GM21360 (cell line): ENCODE results near the gene DLL4.

Source experiments
- ATAC-seq: cut with Tn5 transposase; IDR thresholded peaks from one replicate; pipeline ENCODE4 v1.9.1; 2021; ENCODE audit warnings: mild to moderate bottlenecking, moderate library complexity; ENCODE audit not compliant: unreplicated experiment

Gene DLL4

DNA sequence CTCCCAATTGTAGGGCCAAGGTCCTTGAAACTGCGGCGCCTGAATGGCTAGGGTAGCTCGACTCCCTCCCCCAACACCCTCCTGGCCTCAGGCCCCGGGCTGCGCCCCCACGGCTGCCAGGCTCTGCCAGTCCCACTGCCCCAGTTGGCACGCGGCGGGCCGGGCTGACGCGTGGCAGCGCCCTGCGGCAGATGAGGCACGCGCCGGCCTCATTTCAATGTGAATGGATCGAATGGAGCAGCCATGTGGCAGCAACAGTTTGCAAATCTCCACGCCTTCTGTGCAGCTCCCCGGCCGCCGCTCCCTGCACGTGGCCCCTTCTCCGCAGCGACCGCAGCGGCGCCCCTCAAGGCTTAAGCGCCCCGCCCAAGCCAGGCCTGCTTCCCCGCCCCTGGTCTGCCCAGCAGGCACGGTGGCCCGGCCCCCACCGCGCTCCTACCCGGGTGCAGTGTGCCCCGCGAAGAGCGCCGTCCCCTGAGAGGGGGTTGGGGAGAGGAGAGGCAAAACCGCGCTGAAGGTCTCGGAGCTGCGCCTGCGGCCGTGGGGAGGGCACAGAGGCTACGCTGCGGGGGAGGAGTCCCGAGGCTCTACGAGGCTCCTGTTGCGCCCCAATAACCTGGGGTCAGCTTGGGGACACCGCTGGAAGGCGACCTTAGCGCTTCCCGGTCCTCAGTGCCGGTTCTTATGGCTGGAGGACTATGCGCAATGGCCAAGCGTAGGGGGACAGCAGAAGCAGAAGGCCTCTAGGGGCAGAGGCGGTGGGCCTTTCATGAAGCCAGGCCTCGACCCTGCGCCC, 3.1 kb upstream of the DLL4 start:
- ATAC-seq, result no peak

GRCh38 chr15:40926659-40927494, 2.3 kb upstream of the DLL4 start:
- no peak for ATAC-seq

GRCh38 chr15:40927495-40927872, 1.7 kb upstream of the DLL4 start:
- no peak for ATAC-seq

DNA sequence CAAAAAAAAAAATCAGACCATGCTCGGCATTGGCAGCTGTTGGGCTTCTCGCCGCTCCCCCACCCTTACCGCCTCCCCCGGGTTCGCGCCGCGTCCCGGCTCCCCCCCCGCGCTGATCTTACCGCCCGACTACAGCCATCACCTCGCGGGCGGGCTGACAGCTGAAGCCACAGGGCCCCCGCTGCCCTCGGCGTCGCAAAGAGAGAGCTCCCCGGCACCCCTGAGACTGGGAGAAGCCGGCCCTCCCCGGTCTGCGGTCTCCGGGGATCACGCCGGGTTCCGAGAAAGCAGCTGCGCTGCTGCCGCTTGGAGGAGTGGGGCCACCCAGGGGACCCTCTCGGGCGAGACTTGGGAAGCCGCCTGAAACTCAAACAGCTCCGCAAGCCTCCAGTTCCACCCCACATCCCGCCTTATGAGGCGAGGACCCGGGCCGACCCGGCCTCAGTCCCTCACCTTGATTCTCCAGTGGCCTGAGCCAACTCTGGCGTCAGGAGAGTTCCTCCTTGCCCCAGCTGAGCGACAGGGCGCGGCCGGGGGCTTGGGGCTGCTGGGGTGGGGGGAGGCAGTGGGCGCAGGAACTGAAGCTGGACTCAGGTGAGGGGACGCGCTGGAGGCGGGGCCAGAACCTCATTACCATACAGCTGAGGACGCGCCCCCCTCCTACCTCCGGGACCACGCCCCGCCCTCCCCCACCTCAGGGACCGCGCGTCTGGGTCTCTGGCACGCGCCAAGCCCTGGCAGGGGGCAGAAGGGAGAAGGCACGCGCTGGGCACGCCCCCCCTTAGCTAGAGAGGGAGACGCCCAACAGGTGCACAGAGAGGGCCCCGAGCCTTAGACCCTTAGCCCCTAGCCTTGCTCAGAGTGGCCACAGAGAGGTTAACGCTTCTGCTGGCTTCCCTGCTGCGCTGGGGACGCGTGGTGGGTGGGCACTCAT, 1.0 kb upstream of the DLL4 start:
- no peak for ATAC-seq

GRCh38 chr15:40929660-40930429, 705 bp downstream of the DLL4 start:
- ATAC-seq, result no peak

GRCh38 chr15:40930430-40931299, 1.5 kb downstream of the DLL4 start:
- ATAC-seq, result no peak

DNA sequence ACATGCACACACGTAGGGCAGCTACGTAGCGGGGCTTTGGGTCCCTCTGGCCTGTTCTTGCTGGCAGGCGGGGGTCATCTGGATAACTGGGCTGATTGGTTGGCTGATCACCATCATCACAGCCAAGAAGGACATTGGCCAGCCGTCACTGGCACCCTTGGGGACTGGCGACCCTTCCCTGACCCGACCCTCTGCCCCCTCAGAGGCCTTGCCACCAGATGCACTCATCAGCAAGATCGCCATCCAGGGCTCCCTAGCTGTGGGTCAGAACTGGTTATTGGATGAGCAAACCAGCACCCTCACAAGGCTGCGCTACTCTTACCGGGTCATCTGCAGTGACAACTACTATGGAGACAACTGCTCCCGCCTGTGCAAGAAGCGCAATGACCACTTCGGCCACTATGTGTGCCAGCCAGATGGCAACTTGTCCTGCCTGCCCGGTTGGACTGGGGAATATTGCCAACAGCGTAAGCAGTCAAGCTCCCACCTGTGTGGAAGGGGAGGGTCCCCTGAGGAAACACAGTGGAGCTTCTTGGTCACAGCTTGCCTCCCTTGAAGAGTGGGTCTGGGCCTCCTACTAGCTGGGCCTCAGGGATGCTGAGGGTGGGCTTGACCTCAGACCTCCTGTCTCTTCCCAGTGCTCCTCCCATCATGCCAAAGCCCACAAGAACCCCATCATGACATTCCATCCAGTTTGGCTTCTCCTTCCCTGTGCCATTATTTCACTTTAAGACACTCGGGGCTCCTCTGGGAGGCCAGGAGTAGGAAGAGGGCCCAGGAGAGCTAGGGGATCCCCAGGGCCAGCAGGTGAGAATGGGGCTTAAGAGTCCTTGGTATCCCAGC, 2.4 kb downstream of the DLL4 start:
- ATAC-seq, result no peak

DNA sequence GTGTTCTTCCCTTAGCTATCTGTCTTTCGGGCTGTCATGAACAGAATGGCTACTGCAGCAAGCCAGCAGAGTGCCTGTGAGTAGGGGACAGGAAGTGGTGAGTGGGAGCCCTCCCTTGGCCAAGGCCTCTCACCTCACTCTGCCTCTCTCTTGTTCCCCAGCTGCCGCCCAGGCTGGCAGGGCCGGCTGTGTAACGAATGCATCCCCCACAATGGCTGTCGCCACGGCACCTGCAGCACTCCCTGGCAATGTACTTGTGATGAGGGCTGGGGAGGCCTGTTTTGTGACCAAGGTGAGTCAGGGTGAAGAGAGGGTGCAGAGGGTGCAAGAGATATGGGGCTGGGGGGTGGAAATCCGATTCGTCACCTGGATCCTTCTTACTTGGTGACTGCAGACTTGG, 3.0 kb downstream of the DLL4 start:
- ATAC-seq, result no peak

- ATAC-seq, result no peak
These were observed 3.7 kb downstream of the DLL4 start for GRCh38 chr15:40932649-40933516.

DNA sequence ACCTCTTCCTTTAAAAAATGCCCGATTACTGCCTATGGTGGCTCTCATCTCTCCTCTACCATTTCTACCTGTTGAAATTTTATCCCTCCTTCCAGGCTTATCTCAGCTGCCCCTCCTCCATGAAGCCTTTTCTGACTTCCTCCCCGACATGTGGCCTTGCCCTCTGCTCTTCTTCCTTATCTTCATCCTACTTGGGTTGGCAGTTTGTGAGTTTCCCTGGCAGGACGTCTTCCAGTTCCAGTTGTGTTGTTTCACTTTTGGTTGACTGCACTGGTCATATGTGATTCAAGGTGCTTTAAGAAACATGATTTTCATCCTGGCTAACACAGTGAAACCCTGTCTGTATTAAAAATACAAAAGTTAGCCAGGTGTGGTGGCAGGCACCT, 4.4 kb downstream of the DLL4 start:
- ATAC-seq, result no peak

DNA sequence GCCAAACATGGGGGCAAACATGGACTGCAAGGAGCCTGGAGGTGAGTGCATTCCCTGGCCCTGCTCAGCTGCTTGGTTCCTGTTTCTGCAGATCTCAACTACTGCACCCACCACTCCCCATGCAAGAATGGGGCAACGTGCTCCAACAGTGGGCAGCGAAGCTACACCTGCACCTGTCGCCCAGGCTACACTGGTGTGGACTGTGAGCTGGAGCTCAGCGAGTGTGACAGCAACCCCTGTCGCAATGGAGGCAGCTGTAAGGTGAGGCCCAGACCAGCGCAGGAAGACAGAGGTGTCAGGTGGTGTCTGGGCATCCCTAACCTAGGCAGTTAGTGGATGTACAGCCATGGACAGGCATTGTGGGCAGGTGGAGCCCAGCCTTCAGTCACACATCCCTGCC, 5.3 kb downstream of the DLL4 start:
- ATAC-seq, result no peak

GRCh38 chr15:40936234-40936708, 7.1 kb downstream of the DLL4 start:
- ATAC-seq, result no peak

DNA sequence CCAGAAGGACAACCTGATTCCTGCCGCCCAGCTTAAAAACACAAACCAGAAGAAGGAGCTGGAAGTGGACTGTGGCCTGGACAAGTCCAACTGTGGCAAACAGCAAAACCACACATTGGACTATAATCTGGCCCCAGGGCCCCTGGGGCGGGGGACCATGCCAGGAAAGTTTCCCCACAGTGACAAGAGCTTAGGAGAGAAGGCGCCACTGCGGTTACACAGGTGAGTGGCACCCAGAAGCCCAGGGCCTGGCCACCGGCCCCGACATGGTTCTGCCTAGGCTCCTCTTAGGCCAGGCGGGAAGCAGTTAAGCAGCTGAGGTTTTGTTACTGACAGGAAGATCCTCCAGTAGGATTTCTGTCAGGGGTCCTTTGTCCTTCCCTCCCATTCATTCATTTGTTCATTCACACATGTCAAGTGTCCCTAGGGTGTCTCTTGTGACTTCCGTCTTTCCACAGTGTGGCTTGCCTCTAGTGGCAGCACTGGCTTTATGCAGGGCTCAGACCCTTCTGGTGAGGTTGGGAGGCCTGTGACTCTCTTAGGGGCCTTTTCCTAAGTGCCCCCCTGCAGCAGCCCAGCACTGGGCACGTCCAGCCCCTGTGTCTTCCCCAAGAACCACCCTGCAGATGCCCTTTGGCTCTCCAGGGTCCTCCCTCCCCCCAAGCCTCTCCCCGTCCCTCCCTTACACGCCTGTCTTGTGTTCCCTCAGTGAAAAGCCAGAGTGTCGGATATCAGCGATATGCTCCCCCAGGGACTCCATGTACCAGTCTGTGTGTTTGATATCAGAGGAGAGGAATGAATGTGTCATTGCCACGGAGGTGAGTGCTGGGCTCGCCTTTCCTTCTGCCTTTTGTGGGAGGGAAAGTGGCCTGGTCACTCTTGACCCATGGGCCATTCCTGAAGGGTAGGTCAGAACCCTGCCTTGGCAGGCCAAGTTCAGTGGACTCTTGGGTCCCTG, 7.8 kb downstream of the DLL4 start:
- no peak for ATAC-seq

DNA sequence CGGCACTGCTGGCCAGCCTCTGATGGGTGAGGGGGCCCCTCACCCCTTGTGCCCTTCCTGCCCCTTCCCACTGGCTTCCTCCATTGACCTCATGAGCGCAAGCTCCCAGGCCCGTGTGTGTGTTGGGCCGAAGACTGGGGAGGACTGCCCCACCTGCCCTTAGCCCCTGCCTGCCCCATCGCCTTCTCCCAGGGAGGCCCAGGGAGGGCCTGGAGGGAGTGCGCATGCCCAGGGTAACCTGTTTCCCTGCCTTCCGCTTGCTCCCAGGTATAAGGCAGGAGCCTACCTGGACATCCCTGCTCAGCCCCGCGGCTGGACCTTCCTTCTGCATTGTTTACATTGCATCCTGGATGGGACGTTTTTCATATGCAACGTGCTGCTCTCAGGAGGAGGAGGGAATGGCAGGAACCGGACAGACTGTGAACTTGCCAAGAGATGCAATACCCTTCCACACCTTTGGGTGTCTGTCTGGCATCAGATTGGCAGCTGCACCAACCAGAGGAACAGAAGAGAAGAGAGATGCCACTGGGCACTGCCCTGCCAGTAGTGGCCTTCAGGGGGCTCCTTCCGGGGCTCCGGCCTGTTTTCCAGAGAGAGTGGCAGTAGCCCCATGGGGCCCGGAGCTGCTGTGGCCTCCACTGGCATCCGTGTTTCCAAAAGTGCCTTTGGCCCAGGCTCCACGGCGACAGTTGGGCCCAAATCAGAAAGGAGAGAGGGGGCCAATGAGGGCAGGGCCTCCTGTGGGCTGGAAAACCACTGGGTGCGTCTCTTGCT, 8.8 kb downstream of the DLL4 start:
- ATAC-seq, result no peak

- no peak for ATAC-seq
These were observed 9.4 kb downstream of the DLL4 start for GRCh38 chr15:40938536-40938870.

DNA sequence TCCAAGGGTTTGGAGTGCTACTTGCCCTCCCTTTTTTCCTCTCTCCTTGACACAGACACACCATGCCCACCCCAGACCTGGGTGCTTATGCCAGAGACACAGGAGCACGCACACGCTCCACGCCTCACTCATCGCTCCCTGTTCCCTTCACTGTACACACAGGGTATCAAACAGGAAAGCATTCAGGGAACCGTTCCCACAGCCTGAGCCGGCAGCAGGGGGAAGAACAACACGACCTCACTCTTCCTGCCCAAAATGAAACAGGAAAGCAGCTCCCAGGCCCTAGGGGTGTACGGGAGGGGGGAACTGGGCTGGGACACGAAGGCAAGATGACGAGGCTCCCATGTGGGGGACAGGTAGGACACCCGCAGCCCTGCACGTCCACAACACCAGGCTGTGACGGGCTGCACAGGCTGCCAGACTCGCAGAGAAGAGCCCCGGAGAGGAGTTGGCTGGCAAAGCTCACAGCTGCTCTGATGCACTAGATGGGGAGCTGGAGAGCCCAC, 11.2 kb downstream of the DLL4 start:
- ATAC-seq, result no peak
